RWPE1 (cell line): ENCODE data around the gene ANKS1A.
A peak's percentile ranks its signal among the peaks of the same experiment; 100 is the strongest.

Experiments
- CTCF ChIA-PET: fragments of 350-600 bp; sonication (Branson Sonifier 250); formaldehyde crosslinking; extraction: SDS; loops from one replicate; lab custom pipeline; 2021; lab: Yijun Ruan, JAX
- POLR2A ChIA-PET: fragments of 400-600 bp; formaldehyde crosslinking; extraction: SDS; loops from one replicate; lab custom pipeline; 2020; ENCODE audit warnings: antibody characterized with exemption; ENCODE audit not compliant: low non-redundant PET; lab: Yijun Ruan, JAX
- DNase-seq: peaks from one replicate; pipeline ENCODE4 v3.0.0; 2012; ENCODE audit warnings: low spot score
- H3K27ac ChIP-seq: fragments of 450-650 bp; 2 replicates; pipeline ENCODE4 v1.5.1; 2017
- TF ChIP-seq, protein P1 (sequence below): fragments of 450-650 bp; conservative IDR thresholded peaks from 2 replicates; pipeline ENCODE4 v1.5.1; 2017; ENCODE audit warnings: low read depth, mild to moderate bottlenecking

Gene ANKS1A

DNA sequence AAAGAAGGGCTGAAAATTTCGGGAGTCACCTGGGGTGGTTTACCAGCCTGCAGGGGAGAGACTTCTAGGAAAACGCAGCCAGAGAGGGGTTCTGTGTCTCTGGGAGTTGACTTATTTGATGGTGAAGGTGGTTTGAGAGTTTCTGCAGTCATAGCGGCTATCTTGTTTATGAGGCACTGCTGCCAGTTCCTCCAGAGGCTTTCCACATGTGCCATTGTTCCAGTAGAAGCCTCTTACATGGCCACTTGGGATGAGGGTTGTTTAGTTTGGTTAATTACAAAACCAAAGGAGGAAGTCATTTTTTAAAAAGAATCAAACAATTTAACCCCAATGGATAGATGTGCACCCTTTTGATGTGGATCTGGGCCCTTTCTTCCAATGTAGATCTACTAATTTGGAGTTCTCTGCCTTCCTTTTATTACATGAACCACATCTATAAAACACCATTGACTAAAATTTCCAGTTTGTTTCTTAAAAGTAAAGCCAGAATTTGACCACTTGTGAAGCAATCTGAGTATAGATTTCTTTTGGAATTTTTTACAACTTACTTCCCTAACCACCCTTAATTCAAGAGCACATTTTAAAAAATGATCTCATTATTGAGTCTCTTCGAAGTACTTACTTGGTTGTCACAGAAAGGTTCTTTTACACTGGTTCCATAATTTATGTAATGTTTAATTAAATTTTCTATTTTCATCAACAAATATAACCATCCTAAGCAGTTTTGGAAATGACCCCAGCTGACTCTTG, 154.5 kb downstream of the ANKS1A start:
- ChIA-PET POLR2A (no interaction called here), CTCF (no interaction called here)
- peak overlapping the region; percentile 65; the same call in 1 of the 2 replicates for H3K27ac ChIP-seq
- TF ChIP-seq, protein P1, sequence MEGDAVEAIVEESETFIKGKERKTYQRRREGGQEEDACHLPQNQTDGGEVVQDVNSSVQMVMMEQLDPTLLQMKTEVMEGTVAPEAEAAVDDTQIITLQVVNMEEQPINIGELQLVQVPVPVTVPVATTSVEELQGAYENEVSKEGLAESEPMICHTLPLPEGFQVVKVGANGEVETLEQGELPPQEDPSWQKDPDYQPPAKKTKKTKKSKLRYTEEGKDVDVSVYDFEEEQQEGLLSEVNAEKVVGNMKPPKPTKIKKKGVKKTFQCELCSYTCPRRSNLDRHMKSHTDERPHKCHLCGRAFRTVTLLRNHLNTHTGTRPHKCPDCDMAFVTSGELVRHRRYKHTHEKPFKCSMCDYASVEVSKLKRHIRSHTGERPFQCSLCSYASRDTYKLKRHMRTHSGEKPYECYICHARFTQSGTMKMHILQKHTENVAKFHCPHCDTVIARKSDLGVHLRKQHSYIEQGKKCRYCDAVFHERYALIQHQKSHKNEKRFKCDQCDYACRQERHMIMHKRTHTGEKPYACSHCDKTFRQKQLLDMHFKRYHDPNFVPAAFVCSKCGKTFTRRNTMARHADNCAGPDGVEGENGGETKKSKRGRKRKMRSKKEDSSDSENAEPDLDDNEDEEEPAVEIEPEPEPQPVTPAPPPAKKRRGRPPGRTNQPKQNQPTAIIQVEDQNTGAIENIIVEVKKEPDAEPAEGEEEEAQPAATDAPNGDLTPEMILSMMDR, result no peak
- DNase-seq, result no peak

DNA sequence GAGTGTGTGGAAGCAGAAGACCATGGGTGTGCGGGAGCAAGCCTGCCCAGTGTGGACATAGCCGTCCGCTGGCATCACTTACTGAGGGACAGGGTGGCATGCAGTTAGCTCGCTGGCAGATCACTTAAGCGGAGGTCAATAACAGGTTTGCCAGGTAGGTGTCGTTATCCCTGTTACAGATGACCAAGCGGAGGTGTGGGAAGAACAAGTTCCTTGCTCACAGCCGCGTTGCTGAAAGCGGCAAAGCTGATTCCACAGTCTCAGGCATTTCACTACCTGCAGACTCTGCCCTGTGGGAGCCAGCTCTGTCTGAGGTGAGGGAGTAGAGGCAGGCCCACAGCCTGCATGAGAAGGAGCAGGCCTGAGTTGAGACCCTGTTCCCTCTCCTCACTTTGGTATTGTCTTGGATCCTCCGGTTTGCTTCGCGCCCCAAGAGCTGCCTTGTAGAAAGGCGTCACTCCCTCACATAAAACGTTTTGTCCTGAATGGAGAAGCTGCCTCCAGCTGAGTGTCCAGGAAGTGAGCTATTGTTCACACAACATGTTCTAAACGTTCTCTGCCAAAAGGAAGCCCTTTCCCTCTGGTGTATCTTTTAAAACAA, 155.2 kb downstream of the ANKS1A start:
- CTCF ChIA-PET, result interaction anchor here (0.6 kb wide), 1 partner anchor 154 kb away, joined by 3 read pairs; no protein-coding TSS in a partner anchor
- POLR2A ChIA-PET, result no interaction called here
- H3K27ac ChIP-seq, result peak overlapping the region; percentile 65
- TF ChIP-seq, protein P1, result no peak
- no peak for DNase-seq

DNA sequence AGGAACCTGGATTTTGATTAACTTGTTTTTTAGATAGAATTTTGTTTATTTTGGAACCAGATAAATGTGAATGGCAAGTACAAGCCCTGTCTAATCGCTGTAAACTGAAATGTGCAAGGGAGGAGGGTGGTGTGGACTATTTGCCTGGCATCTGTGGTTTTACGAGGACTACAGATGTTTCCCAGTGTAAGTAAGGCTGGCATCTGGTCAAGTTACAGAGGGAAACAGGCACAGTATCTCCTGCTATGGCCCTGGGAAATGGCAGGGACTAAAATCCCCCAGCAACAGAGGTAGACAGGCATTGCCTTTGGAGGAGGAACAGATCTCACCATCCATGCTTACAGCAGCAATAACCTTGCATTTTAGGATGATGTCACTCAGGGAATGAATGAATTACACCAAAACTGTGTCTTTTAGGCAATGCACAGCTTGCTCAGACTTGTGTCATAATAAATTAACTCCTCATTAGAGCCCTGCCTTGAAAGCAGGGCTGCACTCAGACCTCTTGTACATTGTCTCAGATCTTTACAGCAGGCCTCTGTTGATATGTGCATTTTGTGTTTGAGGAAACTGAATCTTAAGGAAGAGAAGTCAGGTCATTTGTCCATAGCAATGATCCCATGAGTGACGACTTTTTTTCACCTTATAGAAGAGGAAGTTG, 155.8 kb downstream of the ANKS1A start:
- TF ChIP-seq, protein P1, result no peak
- CTCF ChIA-PET, result interaction anchor here (0.6 kb wide), 1 partner anchor 155 kb away, joined by 3 read pairs; no protein-coding TSS in a partner anchor
- POLR2A ChIA-PET, result no interaction called here
- peak overlapping the region; percentile 65 for H3K27ac ChIP-seq
- no peak for DNase-seq

DNA sequence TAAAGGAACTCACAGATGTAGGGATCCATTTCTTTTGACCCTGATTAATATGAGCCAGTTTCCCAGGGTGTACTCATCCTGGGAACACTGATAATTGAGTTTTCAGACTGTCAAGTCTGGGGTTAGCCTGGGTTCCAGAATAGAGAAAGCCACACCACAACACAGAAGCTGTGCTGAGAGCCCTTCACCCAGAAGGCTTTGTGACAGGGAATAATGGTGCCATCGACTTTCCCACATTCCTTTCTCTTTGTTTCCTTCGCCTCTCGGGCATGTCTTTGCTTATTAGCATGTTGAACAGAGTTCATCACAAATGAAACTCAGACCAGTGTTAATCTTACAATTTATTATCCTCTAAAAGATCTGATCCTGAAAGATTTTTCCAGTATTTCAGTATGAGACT, 157.0 kb downstream of the ANKS1A start:
- ChIA-PET CTCF (no interaction called here), POLR2A (no interaction called here)
- TF ChIP-seq, protein P1, result no peak
- no peak for DNase-seq
- no peak overlapping the region for H3K27ac ChIP-seq

DNA sequence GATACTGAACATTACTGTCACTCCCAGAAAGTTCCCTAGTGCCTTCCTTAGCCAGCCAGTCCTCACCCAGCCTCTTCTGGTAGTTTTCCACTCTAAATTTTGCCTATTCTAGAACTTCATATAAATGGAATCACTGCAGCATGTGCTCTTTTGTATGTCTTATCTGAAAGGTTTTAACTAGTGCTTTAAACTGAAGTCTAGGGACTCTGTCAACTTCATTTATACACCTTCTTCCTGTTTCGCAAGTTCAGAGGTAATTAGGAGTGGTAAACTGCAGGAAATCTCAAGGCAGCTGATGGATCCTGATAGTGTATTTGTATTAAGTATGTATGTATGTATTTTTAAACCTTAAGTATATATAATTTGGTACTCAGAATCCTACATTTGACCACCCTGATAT, 157.8 kb downstream of the ANKS1A start:
- H3K27ac ChIP-seq, result no peak overlapping the region
- CTCF ChIA-PET, result no interaction called here
- TF ChIP-seq, protein P1, result no peak
- POLR2A ChIA-PET, result no interaction called here
- no peak for DNase-seq

DNA sequence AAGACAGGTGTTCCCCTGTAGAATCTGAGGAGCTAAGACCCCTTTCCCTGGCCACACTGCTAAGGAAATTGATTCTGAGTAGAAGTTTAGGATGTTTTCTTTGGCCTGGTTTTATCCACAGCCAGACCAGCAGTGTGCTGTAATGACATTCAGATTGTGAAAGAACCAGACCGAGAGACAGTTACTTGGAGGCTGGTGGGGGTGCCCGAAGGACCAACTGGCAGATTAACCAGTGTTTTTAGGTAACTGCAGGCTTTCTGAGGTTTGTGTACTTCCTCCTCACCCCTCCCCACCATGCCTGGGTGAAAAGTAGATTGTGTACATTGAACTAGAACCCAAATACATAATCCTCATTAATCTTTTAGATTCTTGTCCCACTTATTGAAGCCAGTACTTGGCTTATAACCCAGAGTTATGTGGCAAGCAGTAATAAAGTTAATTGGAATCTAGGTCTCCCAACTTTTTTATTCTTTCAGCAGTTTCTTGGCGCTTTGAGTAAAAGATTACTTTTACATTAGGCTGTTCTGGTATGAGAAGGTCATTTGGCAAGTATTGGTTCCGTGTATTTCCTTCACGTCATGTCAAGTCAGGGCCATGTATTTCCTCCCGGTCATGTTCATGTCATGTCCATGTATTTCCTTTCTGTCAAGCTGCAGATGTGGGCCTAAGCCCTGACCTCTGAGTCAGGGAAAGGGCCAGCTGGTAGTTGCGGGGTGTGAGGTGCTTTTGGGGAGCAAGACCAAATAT, 158.4 kb downstream of the ANKS1A start:
- CTCF ChIA-PET, result no interaction called here
- H3K27ac ChIP-seq, result 0 out of 2 replicates have a peak overlapping the region, but pooled peaks have one; percentile 28
- TF ChIP-seq, protein P1, result no peak
- POLR2A ChIA-PET, result no interaction called here
- DNase-seq, result no peak
